ENCODE measurements around the gene CIDEB. TPM values are rescaled to one million over a fixed set of nuclear protein-coding genes. Genes with fewer than 3 reads are reported as not detected.

CIDEB gene
- total and polyA plus RNA-seq, 2 donors from 2014 or later, result 22.4 to 49.7 TPM

DNA sequence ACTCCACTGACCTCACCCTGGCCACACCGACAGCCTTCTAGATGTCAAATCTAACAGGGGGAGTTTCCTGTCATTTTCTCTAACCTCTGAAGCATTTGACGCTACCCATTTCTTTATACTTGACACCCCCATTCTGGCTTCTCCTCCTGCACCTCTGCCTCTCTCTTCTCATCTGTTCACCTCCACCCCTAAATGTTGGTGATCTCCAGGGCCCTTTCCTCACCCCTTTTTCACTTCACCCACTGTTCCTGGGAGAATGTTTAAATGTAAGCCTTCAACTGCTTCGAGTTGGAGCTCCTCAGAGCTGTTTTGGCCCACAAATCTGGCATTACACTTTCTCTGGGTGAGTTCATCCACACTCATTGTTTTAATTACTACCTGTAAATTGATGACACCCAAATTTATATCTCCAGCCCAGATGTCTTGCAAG lies 35.9 kb downstream of the CIDEB start:
- intact Hi-C loops (cut with DNase I), result no loop called here
- peak overlapping the region; percentile 79 to 95 (median 92) for H3K4me3 ChIP-seq (ENCODE audit: low read length in 3 of 3)
- H3K27ac ChIP-seq (ENCODE audit: low read depth in 2 of 2, low read length in 2 of 2), result peak overlapping the region; percentile 88 to 96
- H3K4me1 ChIP-seq (ENCODE audit: control insufficient read depth in 2 of 3, insufficient read depth in 2 of 3, low read depth in 1 of 3, low read length in 3 of 3), result peaks cover 0 to 10% (median 0%) of the 10 kb centered on the region in 3 donors
- FAIRE-seq, result no peak
- peaks cover 0 to 7% (median 4%) of the 10 kb centered on the region in 3 donors for H3K36me3 ChIP-seq (ENCODE audit: control insufficient read depth in 2 of 3, insufficient read depth in 3 of 3, low read length in 3 of 3)
- peak overlapping the region; percentile 80 to 93 (median 92) for H3K9ac ChIP-seq (ENCODE audit: low read length in 3 of 3)
- no peaks in the 10 kb centered on the region for H3K9me3 ChIP-seq (ENCODE audit: control insufficient read depth in 2 of 3, insufficient read depth in 1 of 3, low read length in 3 of 3)
- no peaks in the 10 kb centered on the region for H3K27me3 ChIP-seq (ENCODE audit: control insufficient read depth, insufficient read depth, low read length)
- DNase-seq, result no peak
- TF ChIP-seq CTCF (IDR thresholded peaks at IDR 0.05; ENCODE audit: borderline replicate concordance, extremely low read depth, insufficient read depth), result no peak

DNA sequence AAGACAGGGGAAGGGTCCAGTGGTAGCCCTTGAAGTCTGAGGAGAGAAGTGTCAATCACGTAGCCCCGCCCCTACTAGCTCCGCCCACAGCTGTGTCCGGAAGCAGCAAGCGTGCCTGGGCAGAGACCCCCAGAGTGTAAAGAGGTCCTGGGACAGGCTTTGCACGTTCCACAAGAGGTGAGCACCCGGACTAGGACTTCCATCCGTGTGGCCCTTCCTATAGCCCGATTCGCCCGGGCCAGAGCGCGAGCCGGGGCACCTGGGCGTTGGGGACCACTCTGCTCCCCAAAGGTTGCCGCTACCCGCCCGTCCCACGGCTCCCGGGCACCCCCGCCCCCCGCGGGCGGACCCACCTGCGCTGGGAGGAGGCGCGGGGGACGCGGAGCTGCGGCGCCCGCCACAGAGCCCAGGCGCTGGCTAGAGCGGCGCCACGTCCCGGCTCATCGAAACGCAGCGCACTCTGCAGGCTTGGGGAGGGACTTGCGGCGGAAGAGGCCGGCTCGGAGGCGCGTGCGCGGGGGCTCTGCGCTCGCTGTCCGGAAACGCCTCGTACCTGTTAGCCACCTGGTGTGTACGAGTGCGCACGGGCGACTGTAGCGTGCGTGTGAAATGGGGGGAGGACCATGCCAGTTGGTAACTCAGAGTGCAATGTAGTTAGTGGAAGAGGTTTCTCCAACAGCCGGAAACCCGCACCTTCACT lies 36.5 kb downstream of the CIDEB start, which contains the start of gene RABGGTA:
RABGGTA (minus strand) TSS at position 464 of the 700 bp plus-strand sequence. CDS start 482 bp downstream, outside the sequence.
- Histone ChIP-seq H3K4me3 (ENCODE audit: low read length in 3 of 3) (peak within 1 kb of the TSS; percentile 79 to 95 (median 92)), H3K9ac (ENCODE audit: low read length in 3 of 3) (peak within 1 kb of the TSS; percentile 80 to 93 (median 92)), H3K27me3 (ENCODE audit: control insufficient read depth, insufficient read depth, low read length) (no peaks in the 10 kb centered on the region), H3K9me3 (ENCODE audit: control insufficient read depth in 2 of 3, insufficient read depth in 1 of 3, low read length in 3 of 3) (no peaks in the 10 kb centered on the region), H3K4me1 (ENCODE audit: control insufficient read depth in 2 of 3, insufficient read depth in 2 of 3, low read depth in 1 of 3, low read length in 3 of 3) (peaks cover 0 to 10% (median 0%) of the 10 kb centered on the region in 3 donors), H3K27ac (ENCODE audit: low read depth in 2 of 2, low read length in 2 of 2) (peak within 1 kb of the TSS; percentile 88 to 96), H3K36me3 (ENCODE audit: control insufficient read depth in 2 of 3, insufficient read depth in 3 of 3, low read length in 3 of 3) (peaks cover 0 to 7% (median 7%) of the 10 kb centered on the region in 3 donors)
- DNase-seq (peak; percentile 93 to 97 (median 96)), FAIRE-seq (no peak)
- peak; percentile 79 for TF ChIP-seq CTCF (IDR thresholded peaks at IDR 0.05; ENCODE audit: borderline replicate concordance, extremely low read depth, insufficient read depth)
- intact Hi-C loops (cut with DNase I), result no loop called here

- TF ChIP-seq CTCF (IDR thresholded peaks at IDR 0.05; ENCODE audit: borderline replicate concordance, extremely low read depth, insufficient read depth), result no peak
- FAIRE-seq (no peak), DNase-seq (no peak)
- Histone ChIP-seq H3K36me3 (ENCODE audit: control insufficient read depth in 2 of 3, insufficient read depth in 3 of 3, low read length in 3 of 3) (peaks cover 0 to 7% (median 7%) of the 10 kb centered on the region in 3 donors), H3K27me3 (ENCODE audit: control insufficient read depth, insufficient read depth, low read length) (no peaks in the 10 kb centered on the region), H3K9ac (ENCODE audit: low read length in 3 of 3) (peak overlapping the region; percentile 54 to 92 (median 90)), H3K9me3 (ENCODE audit: control insufficient read depth in 2 of 3, insufficient read depth in 1 of 3, low read length in 3 of 3) (no peaks in the 10 kb centered on the region), H3K4me3 (ENCODE audit: low read length in 3 of 3) (peak overlapping the region; percentile 79 to 95 (median 92)), H3K27ac (ENCODE audit: low read depth in 2 of 2, low read length in 2 of 2) (peak overlapping the region; percentile 88 to 96), H3K4me1 (ENCODE audit: control insufficient read depth in 2 of 3, insufficient read depth in 2 of 3, low read depth in 1 of 3, low read length in 3 of 3) (peaks cover 0 to 10% (median 0%) of the 10 kb centered on the region in 3 donors)
- intact Hi-C loops (cut with DNase I), result no loop called here
Observed at GRCh38 chr14:24270537-24271133, 37.1 kb downstream of the CIDEB start.

All from kidney (tissue), 14 donors.